Upper lobe of left lung (tissue), 6 donors: ENCODE results near the gene MGMT. TPM values are rescaled to one million over a fixed set of nuclear protein-coding genes. Genes with fewer than 3 reads are reported as not detected.

Experiments
- ATAC-seq, 2 donors: fragments of 200-7000 bp; cut with Tn5 transposase; one replicate each; pipeline ENCODE4 v1.9.1; 2022; ENCODE audit warnings: mild to moderate bottlenecking in 2 of 2, moderate library complexity in 2 of 2; ENCODE audit not compliant: low FRiP score in 2 of 2
- DNase-seq, 2 donors: peaks; one replicate each; pipeline ENCODE4 v3.0.0-alpha.2; 2019 to 2020
- H3K27ac ChIP-seq, 4 donors: fragments of 200-600 bp; sonication (generic); one replicate each; pipeline ENCODE4 v1.5.1; 2016 to 2019
- H3K27me3 ChIP-seq, 4 donors: fragments of 200-600 bp; sonication (generic); one replicate each; pipeline ENCODE4 v1.5.1; 2017 to 2019
- H3K36me3 ChIP-seq, 4 donors: fragments of 200-600 bp; sonication (generic); one replicate each; pipeline ENCODE4 v1.5.1; 2016 to 2019
- H3K4me1 ChIP-seq, 4 donors: fragments of 200-600 bp; sonication (generic); one replicate each; pipeline ENCODE4 v1.5.1; 2018 to 2019
- H3K4me3 ChIP-seq, 4 donors: fragments of 200-600 bp; sonication (generic); one replicate each; pipeline ENCODE4 v1.5.1; 2017 to 2019; ENCODE audit warnings: mild to moderate bottlenecking in 2 of 4, moderate library complexity in 1 of 4
- H3K9me3 ChIP-seq, 4 donors: fragments of 200-600 bp; sonication (generic); one replicate each; pipeline ENCODE4 v1.5.1; 2018 to 2019
- EP300 ChIP-seq, 4 donors: sonication (generic); formaldehyde crosslinking; IDR thresholded peaks; one replicate each; pipeline ENCODE4 v1.5.1; 2017; ENCODE audit warnings: antibody characterized with exemption in 4 of 4, control low read depth in 2 of 4
- POLR2A ChIP-seq, 4 donors: fragments of 450-650 bp; IDR thresholded peaks; one replicate each; pipeline ENCODE4 v1.5.1; 2016 to 2017; ENCODE audit warnings: antibody characterized with exemption in 4 of 4, mild to moderate bottlenecking in 2 of 4
- POLR2AphosphoS5 ChIP-seq, 2 donors: sonication (generic); formaldehyde crosslinking; IDR thresholded peaks; one replicate each; pipeline ENCODE4 v1.5.1; 2017; ENCODE audit warnings: antibody characterized with exemption in 2 of 2
- WGBS, 2 donors: methylation state at CpG; one replicate each; pipeline ENCODE4 v1.1.5; 2017 to 2018; 5-methylcytosine and 5-hydroxymethylcytosine counted together
- total RNA-seq, 6 donors: library from RNA; depleted of rRNA in 4 of 6; stranded (reverse); fragments of >200 nt in 4 of 6; gene quantifications; one replicate each; pipeline versions ENCODE4 v1.1.0 to v1.2.1, GENCODE V29; 2016 to 2021
- TF ChIP-seq, protein P1 (sequence below), 6 experiments: fragments of 450-650 bp in 4 of 6; fragments of 200-600 bp in 2 of 6; sonication (generic) in 2 of 6; IDR thresholded peaks; one replicate each; pipeline ENCODE4 v1.5.1; 2016 to 2019; ENCODE audit warnings: antibody characterized with exemption in 6 of 6
- donor health status: DM: no; HTN: no; CAD: no; lungs with moderate emphysema.
- donor health status: DM: no; HTN: yes; CAD: no; lungs with severe emphysema.

Gene MGMT
- total RNA-seq, 6 donors from 2014 or later: 20.9 to 44.0 (median 29.6) TPM

DNA sequence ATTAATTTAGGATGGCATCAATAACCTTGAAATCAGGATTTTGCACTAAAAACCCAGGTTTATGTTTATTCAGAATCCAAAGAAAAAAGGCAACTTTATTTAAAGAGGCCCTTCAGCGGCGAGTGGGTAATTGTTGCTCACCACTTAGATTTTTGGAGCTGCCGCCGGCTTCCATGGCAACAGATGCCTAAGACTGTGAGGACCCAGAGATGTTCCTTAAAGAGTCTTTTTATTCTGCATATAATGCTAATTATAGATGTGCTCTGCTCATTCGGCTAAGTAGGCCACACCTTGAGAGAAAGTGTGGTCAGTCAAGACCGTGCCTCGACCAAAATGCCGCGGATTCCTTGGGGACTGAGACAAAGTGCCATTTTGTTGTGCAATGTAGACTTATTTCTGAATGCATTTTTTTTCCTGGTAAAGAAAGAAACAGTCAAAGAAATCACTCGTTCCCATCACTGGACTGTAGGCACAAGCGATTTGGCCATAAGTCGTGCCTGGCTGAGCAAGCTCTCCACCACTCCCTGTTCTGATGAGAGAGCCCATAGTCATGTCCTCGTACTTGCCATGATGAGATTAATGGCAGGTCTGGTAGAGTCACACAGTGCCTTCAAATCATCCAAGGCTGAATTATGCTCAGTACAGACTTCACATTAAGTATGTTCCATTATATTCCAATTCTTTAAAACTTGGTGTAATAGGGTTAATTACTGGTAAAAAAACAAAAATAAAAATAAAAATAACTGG, 21.4 kb upstream of the MGMT start:
- TF ChIP-seq POLR2AphosphoS5 (IDR thresholded peaks at IDR 0.05): no peak
- TF ChIP-seq EP300 (IDR thresholded peaks at IDR 0.05): no peak
- no peak for ATAC-seq
- WGBS, 2 donors: 90 to 95% methylated on average over 13 of the region's 13 CpGs

DNA sequence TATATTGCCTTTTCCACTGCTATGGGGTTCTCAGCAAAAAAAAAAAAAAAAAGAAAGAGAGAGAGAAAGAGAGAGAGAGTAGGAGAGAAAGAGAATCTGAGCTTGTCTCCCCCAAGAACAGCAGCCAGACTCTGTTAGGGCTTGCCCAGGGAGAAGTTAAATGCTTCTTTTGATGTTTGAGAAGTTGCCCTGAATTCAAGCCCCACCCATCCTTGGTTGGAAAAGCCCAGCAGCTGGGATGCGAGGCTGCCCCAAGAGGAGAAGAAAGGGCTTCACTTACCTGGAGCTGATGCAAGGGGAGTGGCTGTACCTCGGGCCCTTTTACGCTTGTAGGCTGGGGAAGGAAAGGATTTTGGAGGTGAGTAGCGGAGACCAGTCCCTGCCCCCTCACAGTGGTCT, 20.9 kb upstream of the MGMT start:
- no peak for ATAC-seq
- Histone ChIP-seq H3K36me3 (no peaks in the 10 kb centered on the region), H3K27ac (no peak overlapping the region), H3K27me3 (no peaks in the 10 kb centered on the region), H3K9me3 (no peaks in the 10 kb centered on the region), H3K4me3 (no peak overlapping the region), H3K4me1 (no peaks in the 10 kb centered on the region)
- TF ChIP-seq, protein P1, sequence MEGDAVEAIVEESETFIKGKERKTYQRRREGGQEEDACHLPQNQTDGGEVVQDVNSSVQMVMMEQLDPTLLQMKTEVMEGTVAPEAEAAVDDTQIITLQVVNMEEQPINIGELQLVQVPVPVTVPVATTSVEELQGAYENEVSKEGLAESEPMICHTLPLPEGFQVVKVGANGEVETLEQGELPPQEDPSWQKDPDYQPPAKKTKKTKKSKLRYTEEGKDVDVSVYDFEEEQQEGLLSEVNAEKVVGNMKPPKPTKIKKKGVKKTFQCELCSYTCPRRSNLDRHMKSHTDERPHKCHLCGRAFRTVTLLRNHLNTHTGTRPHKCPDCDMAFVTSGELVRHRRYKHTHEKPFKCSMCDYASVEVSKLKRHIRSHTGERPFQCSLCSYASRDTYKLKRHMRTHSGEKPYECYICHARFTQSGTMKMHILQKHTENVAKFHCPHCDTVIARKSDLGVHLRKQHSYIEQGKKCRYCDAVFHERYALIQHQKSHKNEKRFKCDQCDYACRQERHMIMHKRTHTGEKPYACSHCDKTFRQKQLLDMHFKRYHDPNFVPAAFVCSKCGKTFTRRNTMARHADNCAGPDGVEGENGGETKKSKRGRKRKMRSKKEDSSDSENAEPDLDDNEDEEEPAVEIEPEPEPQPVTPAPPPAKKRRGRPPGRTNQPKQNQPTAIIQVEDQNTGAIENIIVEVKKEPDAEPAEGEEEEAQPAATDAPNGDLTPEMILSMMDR (IDR thresholded peaks at IDR 0.05): no peak
- TF ChIP-seq POLR2AphosphoS5 (IDR thresholded peaks at IDR 0.05): no peak
- no peak for TF ChIP-seq POLR2A (IDR thresholded peaks at IDR 0.05)
- DNase-seq: no peak
- 65 to 78% methylated on average over 4 of the region's 4 CpGs for WGBS, 2 donors

More for the DNA sequence above, 21.4 kb upstream of the MGMT start:
- Histone ChIP-seq H3K9me3 (no peaks in the 10 kb centered on the region), H3K36me3 (no peaks in the 10 kb centered on the region), H3K27ac (no peak overlapping the region), H3K4me1 (no peaks in the 10 kb centered on the region), H3K27me3 (no peaks in the 10 kb centered on the region), H3K4me3 (no peak overlapping the region)
- no peak for DNase-seq

DNA sequence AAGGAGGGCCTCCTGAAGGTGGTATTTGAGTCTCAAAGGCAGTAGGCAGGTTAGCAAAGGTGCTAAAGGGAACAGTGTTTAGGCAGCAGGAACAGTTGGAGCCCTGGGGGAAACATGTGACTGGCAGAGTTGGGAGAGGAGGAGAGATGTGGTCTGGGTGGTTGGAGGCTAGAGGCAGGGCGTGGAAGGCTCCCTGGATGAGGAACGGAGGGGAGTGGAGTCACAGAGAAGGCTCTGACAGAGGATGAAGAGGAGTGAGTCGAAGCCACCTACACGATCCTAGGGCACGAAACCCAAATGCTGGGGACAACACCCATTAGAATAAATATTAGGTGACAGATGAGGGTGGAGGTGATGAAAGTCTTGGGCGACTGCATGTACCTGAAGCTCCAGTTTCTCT, 19.6 kb upstream of the MGMT start:
- no peak for DNase-seq
- Histone ChIP-seq H3K4me1 (no peaks in the 10 kb centered on the region), H3K4me3 (no peak overlapping the region), H3K27me3 (no peaks in the 10 kb centered on the region), H3K27ac (no peak overlapping the region), H3K36me3 (no peaks in the 10 kb centered on the region), H3K9me3 (no peaks in the 10 kb centered on the region)
- no peak for ATAC-seq
- 87 to 94% methylated on average over 6 of the region's 6 CpGs for WGBS, 2 donors
- TF ChIP-seq EP300 (IDR thresholded peaks at IDR 0.05) (no peak), POLR2AphosphoS5 (IDR thresholded peaks at IDR 0.05) (no peak), POLR2A (IDR thresholded peaks at IDR 0.05) (no peak)
- TF ChIP-seq, protein P1 (IDR thresholded peaks at IDR 0.05): no peak

DNA sequence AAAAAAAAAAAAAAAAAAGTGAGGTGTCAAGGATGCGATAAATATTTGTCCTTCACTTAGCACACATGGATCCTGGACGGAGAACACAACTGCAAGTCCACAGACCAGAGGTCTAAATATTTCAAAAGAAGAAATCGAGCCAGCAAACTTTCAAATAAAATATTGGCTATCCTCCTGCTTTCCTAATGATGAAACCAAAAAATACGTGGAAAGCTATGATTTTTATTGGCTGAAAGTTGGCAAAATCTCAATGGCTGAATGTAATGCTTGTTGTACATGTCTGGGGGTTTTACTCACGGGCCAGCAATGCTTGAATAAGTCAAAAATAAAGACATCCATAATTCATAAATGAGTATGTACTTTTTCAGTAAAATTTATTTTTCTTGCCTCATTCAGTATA, 19.0 kb upstream of the MGMT start:
- WGBS, 2 donors: 79 to 85% methylated on average over 5 of the region's 5 CpGs
- DNase-seq: no peak
- ATAC-seq: no peak
- H3K4me3 ChIP-seq: no peak overlapping the region
- TF ChIP-seq EP300 (IDR thresholded peaks at IDR 0.05) (no peak), POLR2AphosphoS5 (IDR thresholded peaks at IDR 0.05) (no peak), POLR2A (IDR thresholded peaks at IDR 0.05) (no peak)
- TF ChIP-seq, protein P1 (IDR thresholded peaks at IDR 0.05): no peak
- no peaks in the 10 kb centered on the region for H3K9me3 ChIP-seq
- no peaks in the 10 kb centered on the region for H3K27me3 ChIP-seq
- H3K36me3 ChIP-seq: no peaks in the 10 kb centered on the region
- H3K4me1 ChIP-seq: no peaks in the 10 kb centered on the region
- H3K27ac ChIP-seq: no peak overlapping the region

DNA sequence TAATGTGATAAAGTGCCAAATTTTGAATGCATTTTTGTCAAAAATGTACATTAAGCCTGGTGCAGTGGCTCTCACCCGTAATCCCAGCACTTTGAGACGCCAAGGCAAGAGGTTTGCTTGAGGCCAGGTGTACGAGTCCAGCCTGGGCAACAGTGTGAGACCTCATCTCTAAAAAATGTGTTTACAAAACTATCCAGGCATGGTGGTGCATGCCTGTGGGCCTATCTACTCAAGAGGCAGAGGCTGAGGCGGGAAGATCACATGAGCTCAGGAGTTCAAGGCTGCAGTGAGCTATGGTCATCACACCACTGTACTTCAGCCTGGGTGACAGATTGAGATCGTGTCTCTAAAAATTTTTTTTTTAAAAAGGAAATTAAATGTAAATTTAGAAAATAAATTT, 18.5 kb upstream of the MGMT start:
- TF ChIP-seq, protein P1 (IDR thresholded peaks at IDR 0.05): no peak
- TF ChIP-seq EP300 (IDR thresholded peaks at IDR 0.05): no peak
- TF ChIP-seq POLR2A (IDR thresholded peaks at IDR 0.05): no peak
- no peak for TF ChIP-seq POLR2AphosphoS5 (IDR thresholded peaks at IDR 0.05)
- H3K27ac ChIP-seq: no peak overlapping the region
- H3K9me3 ChIP-seq: no peaks in the 10 kb centered on the region
- no peaks in the 10 kb centered on the region for H3K27me3 ChIP-seq
- no peak overlapping the region for H3K4me3 ChIP-seq
- ATAC-seq: no peak
- no peaks in the 10 kb centered on the region for H3K4me1 ChIP-seq
- DNase-seq: no peak
- H3K36me3 ChIP-seq: no peaks in the 10 kb centered on the region
- WGBS, 2 donors: 90% methylated on average over 5 of the region's 5 CpGs
